HG03558 (cell line): ENCODE measurements around the gene MYOM3.

Source experiments
- ATAC-seq: cut with Tn5 transposase; IDR thresholded peaks from one replicate; pipeline ENCODE4 v1.9.1; 2021; ENCODE audit warnings: moderate number of reproducible peaks; ENCODE audit not compliant: unreplicated experiment; ENCODE audit errors: extremely low read depth

Gene MYOM3

DNA sequence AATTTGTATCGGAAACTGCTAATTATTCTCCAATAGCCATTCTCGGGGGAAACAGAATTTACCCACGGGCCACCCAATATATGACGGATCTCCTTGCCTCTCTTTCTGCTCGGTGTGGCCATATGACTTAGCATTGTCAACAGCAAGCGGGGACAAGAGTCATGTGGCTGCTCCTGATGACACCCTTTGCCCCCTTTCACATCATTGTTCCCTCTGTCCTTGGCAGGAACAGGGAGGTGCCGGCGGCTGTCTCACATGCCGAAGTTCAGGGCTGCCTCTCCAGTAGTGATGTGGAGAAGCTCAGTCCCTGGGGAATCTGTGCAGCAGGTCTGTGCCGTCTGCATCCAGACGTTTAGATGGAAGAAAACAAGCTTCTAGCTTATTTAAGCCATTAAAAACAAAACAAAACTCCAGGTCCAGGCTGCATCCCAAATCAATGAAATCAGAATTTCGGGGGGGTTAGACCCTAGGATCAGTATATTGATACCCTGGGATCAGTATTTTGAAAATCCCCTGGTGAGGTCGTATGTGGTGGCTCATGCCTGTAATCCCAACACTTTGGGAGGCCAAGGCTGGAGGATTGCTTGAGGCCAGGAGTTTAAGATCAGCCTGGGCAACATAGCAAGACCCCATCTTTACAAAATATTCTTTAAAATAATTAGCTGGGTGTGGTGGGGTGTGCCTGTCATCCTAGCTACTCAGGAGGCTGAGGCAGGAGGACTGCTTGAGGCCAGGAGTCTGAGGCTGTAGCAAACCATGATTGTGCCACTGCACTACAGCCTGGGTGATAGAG is 10.8 kb downstream of the MYOM3 start:
- no peak for ATAC-seq

DNA sequence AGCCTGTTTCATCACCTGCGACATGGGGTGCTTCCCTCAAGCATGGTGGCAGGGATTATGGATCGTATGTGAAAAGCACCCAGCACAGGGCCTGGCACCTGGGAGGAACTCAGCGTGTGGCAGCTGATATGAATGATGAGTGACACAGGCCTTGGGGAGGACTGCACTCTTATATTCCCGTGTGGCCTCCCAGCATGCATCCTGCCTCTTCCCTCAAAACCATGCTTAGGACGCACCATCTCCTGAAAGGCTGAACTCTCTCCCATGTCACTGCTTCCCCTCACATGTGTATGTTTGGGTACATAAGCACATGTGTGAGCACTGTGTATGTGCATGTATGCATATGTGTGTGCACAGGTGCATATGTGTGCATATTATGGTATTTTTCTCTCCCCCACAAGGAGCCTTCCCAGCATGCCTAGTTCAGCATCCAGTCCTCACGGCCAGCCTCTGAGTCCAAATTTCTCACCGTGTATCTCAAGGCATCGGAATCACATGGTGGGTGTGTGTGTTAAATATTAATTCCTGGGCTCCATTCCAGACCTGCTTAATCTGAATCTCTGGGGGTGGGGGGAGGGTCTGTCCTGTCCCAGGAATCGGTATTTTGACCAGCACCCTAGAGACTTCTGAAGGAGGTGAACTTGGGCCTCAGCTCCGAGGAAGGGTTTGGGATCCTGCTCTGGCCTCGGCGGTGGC is 12.8 kb downstream of the MYOM3 start:
- no peak for ATAC-seq

DNA sequence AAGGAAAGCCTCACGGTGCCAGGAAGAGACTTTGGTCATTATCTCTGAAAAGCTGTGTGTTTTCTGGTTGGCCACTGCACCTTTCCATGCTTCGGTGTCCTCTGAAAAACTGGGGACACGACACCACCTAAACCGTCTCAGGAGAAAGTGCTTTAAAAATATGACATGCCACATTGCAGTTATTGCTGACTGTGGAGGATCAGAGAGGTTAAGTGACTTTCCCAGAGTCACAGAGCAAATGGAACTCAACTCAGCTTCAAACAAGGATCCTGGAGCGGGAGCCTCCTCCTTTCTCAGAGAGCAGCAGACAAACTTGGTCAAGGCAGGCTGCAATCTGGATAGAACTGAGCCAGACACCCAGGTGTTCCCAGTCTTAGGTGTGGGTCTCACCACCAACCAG is 13.8 kb downstream of the MYOM3 start:
- no peak for ATAC-seq

DNA sequence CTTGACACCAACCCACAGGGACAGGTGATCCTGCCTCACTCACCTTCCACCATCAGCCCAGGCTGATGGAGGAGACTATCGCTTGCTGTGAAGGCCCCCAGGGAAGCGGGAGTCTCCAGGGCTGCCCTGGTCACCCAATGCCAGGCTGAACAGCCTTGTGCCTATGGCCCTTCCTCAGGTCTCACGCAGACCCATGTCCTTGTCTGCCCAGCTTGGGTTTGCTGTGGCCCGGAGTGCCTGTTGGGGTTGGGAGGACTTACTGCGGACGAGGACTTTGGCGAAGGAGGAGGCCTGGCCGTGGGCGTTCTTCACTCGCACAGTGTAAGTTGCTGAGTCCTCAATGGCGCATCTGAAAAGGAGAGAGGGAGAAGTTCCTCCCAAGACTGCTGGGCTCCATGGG is 14.3 kb downstream of the MYOM3 start:
- no peak for ATAC-seq

GRCh38 chr1:24096739-24097103 is 15.2 kb downstream of the MYOM3 start:
- no peak for ATAC-seq

GRCh38 chr1:24096009-24096738 is 15.8 kb downstream of the MYOM3 start:
- ATAC-seq, result no peak

GRCh38 chr1:24095140-24095859 is 16.6 kb downstream of the MYOM3 start:
- no peak for ATAC-seq

DNA sequence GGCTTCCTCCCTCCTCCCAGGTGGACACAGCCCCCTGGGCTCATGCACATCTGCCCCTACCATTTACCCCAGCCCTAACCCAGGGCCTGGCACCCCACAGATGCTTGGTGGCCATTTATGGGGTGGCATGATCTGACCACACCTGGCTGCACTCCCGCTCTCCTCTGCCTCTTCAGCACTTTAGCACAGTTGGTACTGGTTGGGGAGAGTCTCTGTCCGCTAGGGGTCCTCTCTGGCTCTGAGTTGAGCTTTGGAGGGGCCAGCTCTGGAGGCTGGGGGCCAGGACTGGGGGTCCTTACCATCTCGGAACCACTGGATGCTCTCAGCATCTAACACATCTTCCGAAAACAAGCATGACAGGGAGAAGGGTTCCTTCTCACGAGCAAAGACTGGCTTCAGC is 17.4 kb downstream of the MYOM3 start:
- ATAC-seq, result no peak

- no peak for ATAC-seq
Observed at GRCh38 chr1:24093732-24094131, 18.2 kb downstream of the MYOM3 start.

DNA sequence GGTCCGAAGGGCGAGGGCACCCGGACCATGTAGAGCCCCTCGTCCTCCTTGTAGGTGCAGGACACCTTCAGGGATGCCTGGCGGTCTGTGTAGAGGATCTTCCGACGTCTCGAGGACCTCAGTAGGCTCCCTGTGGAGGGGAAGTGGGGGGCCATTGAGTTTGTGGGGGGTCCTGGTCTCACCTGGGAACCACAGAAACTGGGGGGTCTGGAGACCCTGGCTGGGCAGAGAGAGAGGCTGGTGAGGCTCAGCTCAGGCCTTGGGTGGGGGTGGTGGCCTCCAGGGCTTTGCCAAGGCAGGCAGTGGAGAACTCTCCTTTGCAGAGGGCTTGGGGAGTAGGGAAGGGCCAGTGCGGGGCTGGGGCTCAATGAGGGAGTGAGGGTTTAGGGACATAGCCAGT is 19.0 kb downstream of the MYOM3 start:
- no peak for ATAC-seq

DNA sequence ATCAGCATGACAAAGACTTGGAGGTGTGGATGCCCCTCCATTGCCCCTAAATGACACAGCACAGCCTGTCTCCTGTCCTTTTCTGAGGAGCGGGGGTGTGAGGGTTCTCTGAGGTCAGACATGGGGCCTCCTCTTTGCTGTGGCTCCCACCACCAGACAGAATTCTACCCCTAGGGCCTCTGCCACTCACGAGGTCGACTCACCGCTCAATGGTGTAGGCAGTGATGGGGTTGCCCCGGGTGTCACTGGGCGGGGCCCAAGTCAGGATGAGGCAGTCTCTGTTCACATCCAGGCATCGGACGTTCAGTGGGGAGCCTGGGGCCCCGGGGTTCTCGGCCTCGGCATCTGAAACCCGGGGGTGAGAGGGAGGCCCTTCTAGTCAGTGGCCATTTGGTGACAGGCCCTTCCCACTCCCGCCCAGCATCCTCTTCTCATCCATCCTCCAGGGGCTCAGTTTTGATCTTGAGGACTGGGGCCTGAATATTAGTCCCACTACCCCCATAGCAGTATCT is 19.9 kb downstream of the MYOM3 start:
- no peak for ATAC-seq

DNA sequence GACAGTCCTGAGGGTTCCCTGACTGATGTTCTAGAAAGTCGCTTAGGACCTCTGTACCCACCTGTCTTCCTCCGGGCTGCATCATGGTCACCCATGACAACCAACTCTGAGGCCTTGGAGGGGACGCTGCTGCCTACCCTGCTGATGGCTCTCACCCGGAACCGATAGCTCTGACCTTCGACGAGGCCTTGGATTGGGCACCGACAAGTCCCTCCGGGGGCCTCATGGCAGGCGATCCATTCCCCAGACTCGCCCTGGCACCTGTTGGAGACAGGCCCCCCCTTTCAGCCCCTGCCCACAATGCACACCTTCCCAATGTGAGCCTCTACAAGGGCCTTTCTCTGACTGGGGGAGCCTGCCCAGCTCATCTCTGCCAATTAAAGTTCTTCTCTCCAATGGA is 21.2 kb downstream of the MYOM3 start:
- ATAC-seq, result no peak

- ATAC-seq, result no peak
Observed at GRCh38 chr1:24089743-24090555, 22.0 kb downstream of the MYOM3 start.

DNA sequence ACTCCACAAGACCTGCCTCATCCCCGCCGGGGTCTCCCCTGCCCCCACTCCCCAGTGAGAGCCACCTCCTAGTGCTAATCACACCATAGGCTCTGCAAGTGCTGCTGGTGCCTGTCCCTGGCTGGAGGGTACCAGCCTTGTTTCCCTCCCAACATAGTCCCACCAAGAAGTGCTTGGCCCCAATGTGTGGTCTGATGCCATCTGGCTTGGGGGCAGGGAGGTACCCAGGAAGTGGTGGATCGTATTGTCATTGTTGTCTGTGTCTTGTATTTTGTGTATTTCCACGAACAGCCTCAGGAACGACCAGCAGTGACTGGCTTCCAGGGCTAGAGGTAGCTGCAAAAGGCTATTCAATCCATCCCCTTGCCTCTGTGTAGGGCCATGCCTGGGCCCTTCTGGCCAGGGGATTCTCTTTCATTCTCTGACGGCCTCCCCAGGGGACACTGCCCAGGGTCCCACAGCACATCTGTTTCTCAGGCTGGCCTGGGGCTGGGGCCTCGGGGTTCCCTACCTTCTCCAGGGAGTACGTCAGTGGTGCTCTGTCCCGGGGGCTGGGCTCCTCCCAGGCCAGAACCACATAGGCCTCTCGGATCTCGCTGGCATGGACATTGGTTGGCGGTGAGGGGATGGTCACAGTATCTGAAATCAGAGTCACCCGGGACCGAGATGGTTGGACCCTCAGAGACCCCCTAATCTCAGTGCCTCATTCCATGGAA is 22.8 kb downstream of the MYOM3 start:
- no peak for ATAC-seq

DNA sequence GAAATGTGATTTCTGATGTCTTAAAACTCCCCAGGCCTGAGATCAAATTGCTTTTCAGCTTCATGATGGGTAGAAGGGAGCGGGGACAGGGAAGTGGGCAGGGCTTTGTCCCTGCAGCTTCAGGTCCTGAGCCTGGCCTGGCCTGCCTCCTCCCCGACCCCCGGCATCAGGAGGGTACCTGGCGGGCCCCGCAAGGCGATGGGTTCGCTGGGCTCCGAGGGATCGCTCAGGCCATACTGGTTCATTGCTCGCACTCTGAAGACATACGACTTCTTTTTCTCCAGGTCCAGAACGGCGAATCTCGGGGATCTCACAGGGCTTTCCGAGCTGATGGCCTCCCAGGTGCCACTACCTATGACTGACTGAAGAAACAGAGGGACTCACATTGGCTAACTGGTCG is 25.5 kb downstream of the MYOM3 start:
- ATAC-seq, result no peak

- no peak for ATAC-seq
Observed at GRCh38 chr1:24085546-24085945, 26.4 kb downstream of the MYOM3 start.

GRCh38 chr1:24085007-24085406 is 26.9 kb downstream of the MYOM3 start:
- no peak for ATAC-seq

DNA sequence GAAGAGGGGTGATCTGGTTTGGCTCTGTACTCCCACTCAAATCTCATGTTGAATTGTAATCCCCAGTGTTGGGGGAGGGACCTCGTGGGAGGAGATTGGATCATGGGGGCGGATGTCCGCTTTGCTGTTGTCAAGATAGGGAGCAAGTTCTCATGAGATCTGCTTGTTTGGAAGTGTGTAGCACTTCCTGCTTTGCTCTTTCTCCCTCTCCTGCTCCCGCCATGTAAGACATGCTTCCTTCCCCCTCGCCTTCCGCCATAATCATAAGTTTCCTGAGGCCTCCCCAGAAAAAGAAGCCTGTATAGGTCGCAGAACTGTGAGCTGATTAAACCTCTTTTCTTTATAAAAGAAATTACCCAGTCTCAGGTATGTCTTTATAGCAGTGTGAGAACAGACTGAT is 27.9 kb downstream of the MYOM3 start:
- ATAC-seq, result no peak

DNA sequence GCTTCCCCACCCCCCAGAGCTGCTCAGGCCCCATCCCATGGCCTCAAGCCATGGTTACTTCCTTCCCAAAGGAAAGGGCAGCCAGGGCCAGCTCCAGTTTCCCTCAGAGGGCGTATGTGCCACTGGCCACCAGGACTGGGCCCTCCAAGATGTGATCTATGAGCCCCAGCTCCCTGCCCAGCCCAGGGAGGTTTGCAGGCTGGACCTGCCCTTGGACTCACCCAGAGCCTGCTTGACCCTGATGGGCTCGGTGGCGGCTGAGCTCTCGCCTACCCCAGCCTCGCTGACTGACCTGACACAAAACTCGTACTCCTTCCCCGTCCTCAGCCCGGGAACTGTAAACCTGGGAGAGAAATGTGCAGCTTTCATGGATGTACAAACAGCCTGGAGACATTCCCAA is 29.6 kb downstream of the MYOM3 start:
- no peak for ATAC-seq
